ENCODE results near the gene CCNL2.

- no peak for TF ChIP-seq CTCF (IDR thresholded peaks at IDR 0.05)
- TF ChIP-seq POLR2A (IDR thresholded peaks at IDR 0.05) = no peak
Measured at GRCh38 chr1:1424707-1425106, 25.6 kb upstream of the CCNL2 start.

Data from lower leg skin (tissue), 3 donors.